ENCODE data around the gene TUBGCP4. TPM values are rescaled to one million over a fixed set of nuclear protein-coding genes. Genes with fewer than 3 reads are reported as not detected.

The TUBGCP4 gene
- total RNA-seq, 4 donors from 2014 or later, result 10.7 to 23.6 (median 17.6) TPM

DNA sequence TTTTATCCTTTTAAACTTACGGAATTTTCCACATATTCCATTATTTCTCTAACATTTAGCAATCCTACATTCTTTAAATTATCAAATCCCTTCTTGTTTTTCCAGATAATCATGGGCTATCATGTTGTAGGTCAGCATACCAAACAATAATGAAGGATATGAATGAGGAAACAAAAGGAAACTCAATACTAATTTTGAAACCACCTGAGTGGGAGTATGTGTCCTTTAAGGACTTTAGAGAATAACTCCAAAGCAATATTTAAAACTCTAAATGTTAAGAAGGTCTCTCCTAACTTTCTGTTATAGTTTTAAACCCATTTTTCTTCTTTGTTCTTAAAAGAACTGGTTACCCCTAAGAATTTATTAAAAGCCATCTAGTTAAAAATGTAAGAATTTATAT lies 79.1 kb downstream of the TUBGCP4 start:
- intact Hi-C loops (cut with DNase I), result no loop called here
- no peak for DNase-seq
- WGBS, 2 donors, result 97% methylated on average over 1 of the region's 1 CpG
- TF ChIP-seq, protein P1, sequence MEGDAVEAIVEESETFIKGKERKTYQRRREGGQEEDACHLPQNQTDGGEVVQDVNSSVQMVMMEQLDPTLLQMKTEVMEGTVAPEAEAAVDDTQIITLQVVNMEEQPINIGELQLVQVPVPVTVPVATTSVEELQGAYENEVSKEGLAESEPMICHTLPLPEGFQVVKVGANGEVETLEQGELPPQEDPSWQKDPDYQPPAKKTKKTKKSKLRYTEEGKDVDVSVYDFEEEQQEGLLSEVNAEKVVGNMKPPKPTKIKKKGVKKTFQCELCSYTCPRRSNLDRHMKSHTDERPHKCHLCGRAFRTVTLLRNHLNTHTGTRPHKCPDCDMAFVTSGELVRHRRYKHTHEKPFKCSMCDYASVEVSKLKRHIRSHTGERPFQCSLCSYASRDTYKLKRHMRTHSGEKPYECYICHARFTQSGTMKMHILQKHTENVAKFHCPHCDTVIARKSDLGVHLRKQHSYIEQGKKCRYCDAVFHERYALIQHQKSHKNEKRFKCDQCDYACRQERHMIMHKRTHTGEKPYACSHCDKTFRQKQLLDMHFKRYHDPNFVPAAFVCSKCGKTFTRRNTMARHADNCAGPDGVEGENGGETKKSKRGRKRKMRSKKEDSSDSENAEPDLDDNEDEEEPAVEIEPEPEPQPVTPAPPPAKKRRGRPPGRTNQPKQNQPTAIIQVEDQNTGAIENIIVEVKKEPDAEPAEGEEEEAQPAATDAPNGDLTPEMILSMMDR (IDR thresholded peaks at IDR 0.05), result no peak
- TF ChIP-seq POLR2A (IDR thresholded peaks at IDR 0.05), result no peak
- Histone ChIP-seq H3K27ac (no peak overlapping the region), H3K4me3 (replicated peaks in 1 of 3) (no peak overlapping the region), H3K9me3 (no peaks in the 10 kb centered on the region), H3K36me3 (peaks cover 4 to 12% of the 10 kb centered on the region in 2 donors), H3K4me1 (no peaks in the 10 kb centered on the region), H3K27me3 (no peaks in the 10 kb centered on the region)

Other genes with a start within 250 kb of the TUBGCP4 start
- 10 to 100 TPM; 37.1 to 50.0 (median 42.6) TPM for gene TMEM62, start 237.5 kb upstream of the TUBGCP4 start, total RNA-seq
- 100 to 1,000 TPM in 2 of 4 donors, 10 to 100 TPM in 2; 88.7 to 154 (median 110) TPM for gene CCNDBP1, start 185.7 kb upstream of the TUBGCP4 start, total RNA-seq
- gene EPB42, start 150.1 kb upstream of the TUBGCP4 start, total RNA-seq, result not detected
- gene TGM5, start 104.2 kb upstream of the TUBGCP4 start, total RNA-seq, result not detected
- gene TGM7, start 68.8 kb upstream of the TUBGCP4 start, total RNA-seq, result not detected
- gene LCMT2, start 40.5 kb upstream of the TUBGCP4 start, total RNA-seq, result 10 to 100 TPM in 1 of 4 donors, 1 to 10 TPM in 3; 5.8 to 14.1 (median 6.5) TPM
- 10 to 100 TPM; 18.2 to 22.6 (median 20.3) TPM for gene ZSCAN29, start 58 bp upstream of the TUBGCP4 start, total RNA-seq
- gene TP53BP1, start 122.1 kb downstream of the TUBGCP4 start, total RNA-seq, result 10 to 100 TPM; 46.4 to 98.0 (median 72.7) TPM
- gene MAP1A, start 146.5 kb downstream of the TUBGCP4 start, total RNA-seq, result 10 to 100 TPM; 12.4 to 27.1 (median 17.2) TPM
- 100 to 1,000 TPM in 1 of 4 donors, 10 to 100 TPM in 3; 26.3 to 107 (median 52.3) TPM for gene PPIP5K1, start 219.1 kb downstream of the TUBGCP4 start, total RNA-seq
- 10 to 100 TPM in 3 of 4 donors, 1 to 10 TPM in 1; 4.3 to 41.2 (median 21.8) TPM for gene CKMT1B, start 222.9 kb downstream of the TUBGCP4 start, total RNA-seq
- 1 to 10 TPM in 3 of 4 donors, under 1 TPM in 1; 0.13 to 1.3 (median 1.2) TPM for gene STRC, start 247.7 kb downstream of the TUBGCP4 start, total RNA-seq

All from thyroid gland (tissue), 4 donors.